RWPE2 (cell line): Measurements from ENCODE around the gene TTLL5.

Source experiments
- ATAC-seq: fragments of 200-7000 bp; cut with Tn5 transposase; 3 replicates; pipeline ENCODE4 v1.9.1; 2021; ENCODE audit warnings: low read depth
- DNase-seq: peaks from one replicate; pipeline ENCODE4 v3.0.0-alpha.2; 2020; ENCODE audit warnings: low spot score
- H3K27ac ChIP-seq: fragments of 450-650 bp; 2 replicates; pipeline ENCODE4 v1.5.1; 2017; ENCODE audit warnings: mild to moderate bottlenecking; ENCODE audit not compliant: poor library complexity, severe bottlenecking
- H3K27me3 ChIP-seq: fragments of 250-450 bp; sonication (Bioruptor Pico); 2 replicates; pipeline ENCODE4 v1.5.1; 2021; ENCODE audit warnings: mild to moderate bottlenecking, moderate library complexity; ENCODE audit not compliant: insufficient read depth, poor library complexity, severe bottlenecking
- H3K36me3 ChIP-seq: fragments of 250-450 bp; sonication (Bioruptor Pico); 2 replicates; pipeline ENCODE4 v1.5.1; 2020; ENCODE audit warnings: low read depth, mild to moderate bottlenecking, moderate library complexity
- H3K4me1 ChIP-seq: fragments of 250-450 bp; sonication (Bioruptor Pico); 2 replicates; pipeline ENCODE4 v1.5.1; 2021; ENCODE audit warnings: mild to moderate bottlenecking, moderate library complexity; ENCODE audit not compliant: insufficient read depth, poor library complexity, severe bottlenecking
- H3K4me3 ChIP-seq: fragments of 250-450 bp; sonication (Bioruptor Pico); 2 replicates; pipeline ENCODE4 v1.5.1; 2021; ENCODE audit warnings: mild to moderate bottlenecking, moderate library complexity; ENCODE audit not compliant: severe bottlenecking
- H3K9me3 ChIP-seq: fragments of 250-450 bp; sonication (Bioruptor Pico); 2 replicates; pipeline ENCODE4 v1.5.1; 2021; ENCODE audit warnings: mild to moderate bottlenecking, moderate library complexity; ENCODE audit not compliant: severe bottlenecking
- TF ChIP-seq, protein P1 (sequence below): fragments of 450-650 bp; IDR thresholded peaks from one replicate; pipeline ENCODE4 v1.5.1; 2017; ENCODE audit warnings: mild to moderate bottlenecking, moderate library complexity; ENCODE audit not compliant: poor library complexity, severe bottlenecking

The TTLL5 gene

DNA sequence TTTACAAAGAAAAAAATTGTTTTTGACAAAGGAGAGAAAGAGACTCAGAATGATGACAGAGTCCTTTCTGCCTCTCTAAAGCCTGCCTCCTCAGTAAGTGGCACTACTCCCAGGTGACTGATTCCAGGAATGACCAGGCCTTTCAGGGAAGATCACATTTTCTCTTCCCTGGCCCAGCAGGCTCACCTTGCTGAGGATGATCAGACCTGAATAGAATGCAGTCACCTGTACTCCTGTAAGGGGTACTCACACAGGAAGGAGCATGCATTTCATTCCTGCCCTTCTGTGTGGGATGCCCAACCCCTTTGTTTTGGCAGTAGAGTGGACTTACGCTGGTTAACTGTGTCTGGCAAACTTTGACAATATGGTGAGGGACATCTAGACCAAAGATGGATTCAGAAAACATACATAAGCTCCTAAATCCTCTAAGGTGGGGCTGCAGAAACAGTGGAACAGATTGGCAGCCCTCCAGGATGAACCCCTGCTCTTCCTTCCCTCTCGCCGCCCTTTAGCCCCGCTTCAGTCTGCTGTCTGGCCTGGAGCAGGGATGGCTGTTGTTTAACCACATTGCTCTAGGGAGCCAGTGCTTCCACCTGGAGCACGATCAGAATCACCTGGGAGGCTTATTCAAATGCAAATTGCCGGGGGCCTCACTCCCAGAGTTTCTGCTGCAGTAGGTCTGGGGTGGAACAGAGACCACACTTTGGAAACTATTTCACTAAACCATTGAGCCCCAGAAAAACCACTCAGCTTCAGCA, 30.2 kb upstream of the TTLL5 start:
- H3K27ac ChIP-seq, result no peak overlapping the region
- DNase-seq (no peak), ATAC-seq (no peak)
- no peaks in the 10 kb centered on the region for H3K27me3 ChIP-seq
- no peaks in the 10 kb centered on the region for H3K36me3 ChIP-seq
- no peak overlapping the region for H3K4me3 ChIP-seq
- no peaks in the 10 kb centered on the region for H3K4me1 ChIP-seq
- TF ChIP-seq, protein P1, sequence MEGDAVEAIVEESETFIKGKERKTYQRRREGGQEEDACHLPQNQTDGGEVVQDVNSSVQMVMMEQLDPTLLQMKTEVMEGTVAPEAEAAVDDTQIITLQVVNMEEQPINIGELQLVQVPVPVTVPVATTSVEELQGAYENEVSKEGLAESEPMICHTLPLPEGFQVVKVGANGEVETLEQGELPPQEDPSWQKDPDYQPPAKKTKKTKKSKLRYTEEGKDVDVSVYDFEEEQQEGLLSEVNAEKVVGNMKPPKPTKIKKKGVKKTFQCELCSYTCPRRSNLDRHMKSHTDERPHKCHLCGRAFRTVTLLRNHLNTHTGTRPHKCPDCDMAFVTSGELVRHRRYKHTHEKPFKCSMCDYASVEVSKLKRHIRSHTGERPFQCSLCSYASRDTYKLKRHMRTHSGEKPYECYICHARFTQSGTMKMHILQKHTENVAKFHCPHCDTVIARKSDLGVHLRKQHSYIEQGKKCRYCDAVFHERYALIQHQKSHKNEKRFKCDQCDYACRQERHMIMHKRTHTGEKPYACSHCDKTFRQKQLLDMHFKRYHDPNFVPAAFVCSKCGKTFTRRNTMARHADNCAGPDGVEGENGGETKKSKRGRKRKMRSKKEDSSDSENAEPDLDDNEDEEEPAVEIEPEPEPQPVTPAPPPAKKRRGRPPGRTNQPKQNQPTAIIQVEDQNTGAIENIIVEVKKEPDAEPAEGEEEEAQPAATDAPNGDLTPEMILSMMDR, result no peak
- no peaks in the 10 kb centered on the region for H3K9me3 ChIP-seq

DNA sequence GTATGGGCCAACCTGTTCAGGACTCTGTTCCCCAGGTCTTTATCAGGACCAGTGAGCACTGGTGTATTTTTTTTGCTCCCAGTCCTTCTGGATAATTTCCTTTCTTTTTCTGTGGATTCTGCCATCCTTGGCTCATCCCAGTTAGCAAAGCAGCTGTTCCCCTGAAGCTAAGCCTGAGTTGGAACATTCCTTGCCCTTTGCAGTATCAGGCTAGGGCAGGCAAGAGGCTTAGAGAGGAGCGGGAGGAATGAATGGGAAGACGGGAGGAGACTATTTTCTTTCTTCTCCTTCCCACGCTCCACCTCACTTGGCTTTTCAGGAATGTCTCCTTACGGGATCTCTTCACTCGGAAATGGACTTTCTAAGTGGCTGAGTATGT, 29.6 kb upstream of the TTLL5 start:
- TF ChIP-seq, protein P1, result no peak
- no peaks in the 10 kb centered on the region for H3K9me3 ChIP-seq
- ATAC-seq (no peak), DNase-seq (no peak)
- H3K4me1 ChIP-seq, result no peaks in the 10 kb centered on the region
- H3K27ac ChIP-seq, result no peak overlapping the region
- no peaks in the 10 kb centered on the region for H3K27me3 ChIP-seq
- H3K36me3 ChIP-seq, result no peaks in the 10 kb centered on the region
- no peak overlapping the region for H3K4me3 ChIP-seq

DNA sequence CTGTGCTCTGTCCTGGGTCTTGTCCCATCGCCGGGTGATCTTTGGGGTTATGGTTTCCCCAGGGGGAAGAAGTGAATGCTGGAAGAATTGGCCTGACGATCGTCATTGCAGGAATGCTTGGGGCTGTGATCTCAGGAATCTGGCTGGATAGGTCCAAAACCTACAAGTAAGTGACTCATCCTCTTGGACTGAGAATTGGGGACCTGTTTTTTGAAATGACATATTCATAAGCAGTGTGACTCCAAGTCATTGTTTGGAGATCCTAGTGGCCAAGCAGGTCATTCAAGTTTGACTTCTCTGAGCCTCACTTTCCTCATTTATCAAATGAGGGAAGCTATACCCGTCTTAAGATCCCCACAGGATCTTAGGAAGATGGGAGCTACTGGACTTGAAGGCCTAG, 26.2 kb upstream of the TTLL5 start:
- Histone ChIP-seq H3K27ac (no peak overlapping the region), H3K4me3 (no peak overlapping the region), H3K27me3 (no peaks in the 10 kb centered on the region), H3K9me3 (no peaks in the 10 kb centered on the region), H3K4me1 (no peaks in the 10 kb centered on the region), H3K36me3 (no peaks in the 10 kb centered on the region)
- DNase-seq, result no peak
- no peak for ATAC-seq
- TF ChIP-seq, protein P1, result no peak

DNA sequence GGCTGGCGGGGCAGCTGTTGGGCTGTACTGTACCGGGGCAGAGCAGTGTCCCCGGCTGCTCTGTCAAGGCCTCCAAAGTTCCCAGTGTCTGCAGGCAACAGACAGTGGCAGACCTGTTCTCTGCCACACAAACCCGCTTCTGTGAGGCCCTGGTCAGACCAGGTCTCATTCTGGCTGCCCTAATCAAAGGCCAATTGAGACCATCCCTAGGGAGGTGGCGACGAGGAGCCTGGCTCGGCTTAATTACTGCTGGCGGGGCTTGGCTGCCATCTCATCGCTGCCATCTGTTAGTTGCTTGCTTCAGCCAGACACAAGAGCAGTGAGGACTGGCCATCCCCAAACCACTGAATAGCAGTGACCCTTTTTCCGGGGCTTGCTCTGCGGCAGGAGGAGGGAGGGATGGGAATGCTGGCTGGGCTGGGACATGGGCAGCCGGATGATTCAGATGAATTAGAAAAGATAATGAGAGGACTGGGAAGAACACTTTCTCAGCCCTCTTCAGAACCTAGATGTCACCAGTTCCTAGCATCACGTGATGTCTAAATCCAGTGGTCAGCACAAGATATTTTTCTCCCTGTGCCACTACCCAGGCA, 24.9 kb upstream of the TTLL5 start:
- Histone ChIP-seq H3K9me3 (no peaks in the 10 kb centered on the region), H3K4me3 (no peak overlapping the region), H3K4me1 (no peaks in the 10 kb centered on the region), H3K36me3 (no peaks in the 10 kb centered on the region), H3K27me3 (no peaks in the 10 kb centered on the region), H3K27ac (no peak overlapping the region)
- DNase-seq (no peak), ATAC-seq (no peak)
- TF ChIP-seq, protein P1, result no peak

DNA sequence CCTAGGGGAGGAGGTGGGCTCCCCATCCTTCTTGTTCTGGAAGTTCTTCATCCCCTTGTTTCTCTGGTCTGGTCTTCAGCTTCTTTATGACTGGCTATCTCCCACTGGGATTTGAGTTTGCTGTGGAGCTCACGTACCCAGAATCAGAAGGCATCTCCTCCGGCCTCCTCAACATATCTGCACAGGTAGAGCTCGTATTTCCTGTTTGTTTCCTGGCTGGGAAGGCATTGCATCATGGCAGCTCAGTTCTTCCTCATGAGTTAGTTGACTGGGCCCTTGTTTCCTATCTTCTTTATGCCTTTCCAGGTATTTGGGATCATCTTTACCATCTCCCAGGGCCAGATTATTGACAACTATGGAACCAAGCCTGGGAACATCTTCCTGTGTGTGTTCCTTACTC, 20.2 kb upstream of the TTLL5 start:
- Histone ChIP-seq H3K36me3 (no peaks in the 10 kb centered on the region), H3K27ac (no peak overlapping the region), H3K4me1 (peaks cover 1% of the 10 kb centered on the region), H3K27me3 (no peaks in the 10 kb centered on the region), H3K9me3 (no peaks in the 10 kb centered on the region), H3K4me3 (no peak overlapping the region)
- TF ChIP-seq, protein P1, result no peak
- DNase-seq (no peak), ATAC-seq (no peak)
